ENCODE measurements around the gene IST1.

GRCh38 chr16:71966932-71967331 is 71.6 kb downstream of the IST1 start:
- TF ChIP-seq CTCF (IDR thresholded peaks at IDR 0.05) (no peak), ZFX (IDR thresholded peaks at IDR 0.05; ENCODE audit: borderline replicate concordance) (no peak)

Data from 22Rv1 (cell line).